Glutamatergic neuron (in vitro differentiated cells): Measurements from ENCODE around the gene CLEC16A. TPM values are rescaled to one million over a fixed set of nuclear protein-coding genes. Genes with fewer than 3 reads are reported as not detected.

Source experiments
- DNase-seq: peaks from one replicate; pipeline ENCODE4 v3.0.0; 2022
- H3K27ac Mint-ChIP-seq: one replicate; pipeline ENCODE4 v1.8.0; 2020; ENCODE audit warnings: mild to moderate bottlenecking, mixed read lengths, inconsistent platforms; ENCODE audit not compliant: unreplicated experiment
- H3K27me3 Mint-ChIP-seq: one replicate; pipeline ENCODE4 v1.8.0; 2020; ENCODE audit warnings: mild to moderate bottlenecking, moderate library complexity, mixed read lengths, inconsistent platforms; ENCODE audit not compliant: unreplicated experiment
- H3K36me3 Mint-ChIP-seq: one replicate; pipeline ENCODE4 v1.8.0; 2020; ENCODE audit warnings: mild to moderate bottlenecking, mixed read lengths, inconsistent platforms; ENCODE audit not compliant: unreplicated experiment
- H3K4me1 Mint-ChIP-seq: one replicate; pipeline ENCODE4 v1.8.0; 2020; ENCODE audit warnings: mild to moderate bottlenecking, low read depth, mixed read lengths, inconsistent platforms; ENCODE audit not compliant: unreplicated experiment
- H3K4me3 Mint-ChIP-seq: one replicate; pipeline ENCODE4 v1.8.0; 2020; ENCODE audit warnings: mild to moderate bottlenecking, mixed read lengths, inconsistent platforms; ENCODE audit not compliant: unreplicated experiment
- H3K9me3 Mint-ChIP-seq: one replicate; pipeline ENCODE4 v1.8.0; 2020; ENCODE audit warnings: mild to moderate bottlenecking, moderate library complexity, mixed read lengths, inconsistent platforms; ENCODE audit not compliant: unreplicated experiment
- CTCF ChIP-seq: fragments of 200-600 bp; sonication (generic); IDR thresholded peaks from one replicate; pipeline ENCODE4 v1.5.0; 2021; ENCODE audit not compliant: partially characterized antibody, unreplicated experiment
- total RNA-seq: library from RNA; stranded (reverse); fragmentation: NEBNext Ultra II Directional; extraction: Animal tissue kit (Norgen Biotek cat#: 25700); gene quantifications from one replicate; pipeline ENCODE4 v1.2.1, GENCODE V29; 2021; ENCODE audit not compliant: unreplicated experiment

CLEC16A gene
- total RNA-seq, 1 donor from 2014 or later, result 43.0 TPM

DNA sequence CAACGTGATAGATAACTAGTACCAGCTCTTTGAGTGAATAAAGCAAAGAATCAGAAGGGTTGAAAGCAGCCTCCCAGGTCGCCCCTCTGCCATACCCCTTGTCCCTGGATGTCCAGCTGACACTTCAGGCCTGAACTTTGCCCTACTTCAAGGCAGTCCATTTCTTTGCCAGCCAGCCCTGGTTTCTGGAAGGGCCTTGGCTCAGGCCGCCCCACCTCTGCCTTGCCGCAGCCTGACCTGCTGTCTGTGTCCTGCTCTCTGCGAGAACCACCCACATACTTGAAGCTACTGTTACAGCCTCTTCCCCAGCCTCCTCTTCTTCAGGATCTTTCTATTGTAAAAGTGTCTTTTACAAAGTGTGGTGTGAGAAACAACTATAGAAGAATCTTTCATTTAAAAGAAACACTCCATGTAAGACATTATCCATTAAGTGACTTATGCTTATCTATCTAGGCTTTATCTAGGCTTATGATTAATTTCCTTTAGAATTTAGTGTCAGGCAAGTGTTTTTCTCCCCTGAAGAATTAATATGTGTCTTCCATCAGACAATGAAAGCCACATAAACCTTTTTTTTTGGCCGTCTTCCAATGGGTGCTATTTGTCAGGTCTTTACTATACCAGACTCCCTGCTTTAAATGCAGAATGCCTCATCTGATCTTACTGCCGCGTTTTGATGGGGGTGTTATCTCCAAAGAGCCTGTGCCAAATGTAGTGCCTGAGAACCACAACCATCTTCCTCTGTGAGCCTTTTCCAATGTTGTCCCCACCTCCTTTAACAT, 177.7 kb downstream of the CLEC16A start:
- peaks cover 4% of the 10 kb centered on the region for H3K9me3 Mint-ChIP-seq
- no peak for DNase-seq
- H3K4me1 Mint-ChIP-seq, result no peaks in the 10 kb centered on the region
- TF ChIP-seq CTCF, result no peak
- no peak overlapping the region for H3K4me3 Mint-ChIP-seq
- peaks cover 6% of the 10 kb centered on the region for H3K36me3 Mint-ChIP-seq
- no peaks in the 10 kb centered on the region for H3K27me3 Mint-ChIP-seq
- H3K27ac Mint-ChIP-seq, result no peak overlapping the region

DNA sequence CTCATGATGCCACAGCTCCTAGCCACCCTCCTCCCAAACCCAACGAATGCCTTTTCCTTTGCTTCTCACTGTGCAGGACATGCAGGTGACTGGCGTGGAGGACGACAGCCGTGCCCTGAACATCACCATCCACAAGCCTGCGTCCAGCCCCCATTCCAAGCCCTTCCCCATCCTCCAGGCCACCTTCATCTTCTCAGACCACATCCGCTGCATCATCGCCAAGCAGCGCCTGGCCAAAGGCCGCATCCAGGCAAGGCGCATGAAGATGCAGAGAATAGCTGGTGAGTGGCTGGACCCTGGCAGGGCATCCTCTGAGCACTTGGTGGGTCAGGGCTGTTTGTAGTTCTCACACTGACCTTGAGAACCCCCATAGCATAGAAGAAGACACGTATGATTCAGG, 179.3 kb downstream of the CLEC16A start:
- no peak for DNase-seq
- Mint-ChIP-seq H3K4me3 (no peak overlapping the region), H3K27ac (no peak overlapping the region), H3K27me3 (no peaks in the 10 kb centered on the region), H3K36me3 (peaks cover 6% of the 10 kb centered on the region), H3K4me1 (no peaks in the 10 kb centered on the region), H3K9me3 (peaks cover 4% of the 10 kb centered on the region)
- no peak for TF ChIP-seq CTCF

GRCh38 chr16:11125936-11126335, 181.6 kb downstream of the CLEC16A start:
- DNase-seq, result no peak
- TF ChIP-seq CTCF, result no peak
- Mint-ChIP-seq H3K4me1 (peaks cover 2% of the 10 kb centered on the region), H3K9me3 (peaks cover 3% of the 10 kb centered on the region), H3K36me3 (peaks cover 6% of the 10 kb centered on the region), H3K4me3 (no peak overlapping the region), H3K27ac (no peak overlapping the region), H3K27me3 (no peaks in the 10 kb centered on the region)

DNA sequence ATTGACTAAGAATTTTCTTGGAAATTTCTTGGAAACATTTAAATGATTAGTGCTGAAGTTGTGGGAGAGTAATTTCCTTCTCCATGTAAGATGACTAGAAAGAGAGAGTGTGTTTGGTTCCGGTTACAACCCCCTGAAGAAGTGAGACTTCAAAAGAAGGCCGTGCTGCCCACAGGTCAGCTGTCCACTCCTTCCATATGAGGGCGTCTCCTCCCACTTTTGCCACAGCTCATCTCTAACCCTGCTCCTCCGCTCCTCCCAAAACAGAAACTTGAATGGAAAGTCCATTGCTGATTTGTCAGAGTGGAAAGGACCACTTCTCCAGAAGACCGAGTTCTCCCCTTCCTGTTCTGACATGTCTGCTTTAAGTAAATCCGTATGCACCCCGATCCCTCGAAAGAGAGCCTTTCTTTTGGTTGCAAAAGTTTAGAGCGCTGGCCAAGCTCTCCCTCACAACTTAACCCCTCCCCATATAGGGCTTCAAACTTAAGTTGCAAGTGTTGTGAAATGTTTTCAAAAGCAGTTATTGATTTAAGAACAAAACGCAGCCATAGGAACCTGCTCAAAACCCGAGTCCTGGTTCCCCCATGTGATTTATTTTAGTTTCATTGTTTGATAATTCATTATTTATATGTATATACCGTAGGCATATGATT, 182.2 kb downstream of the CLEC16A start:
- no peak overlapping the region for H3K4me3 Mint-ChIP-seq
- peaks cover 6% of the 10 kb centered on the region for H3K36me3 Mint-ChIP-seq
- H3K4me1 Mint-ChIP-seq, result peaks cover 2% of the 10 kb centered on the region
- TF ChIP-seq CTCF, result no peak
- H3K27ac Mint-ChIP-seq, result no peak overlapping the region
- no peaks in the 10 kb centered on the region for H3K27me3 Mint-ChIP-seq
- peaks cover 3% of the 10 kb centered on the region for H3K9me3 Mint-ChIP-seq
- no peak for DNase-seq

GRCh38 chr16:11127610-11128195, 183.3 kb downstream of the CLEC16A start:
- peaks cover 3% of the 10 kb centered on the region for H3K4me1 Mint-ChIP-seq
- H3K27ac Mint-ChIP-seq, result no peak overlapping the region
- peaks cover 2% of the 10 kb centered on the region for H3K27me3 Mint-ChIP-seq
- peaks cover 3% of the 10 kb centered on the region for H3K9me3 Mint-ChIP-seq
- TF ChIP-seq CTCF, result no peak
- no peak overlapping the region for H3K4me3 Mint-ChIP-seq
- DNase-seq, result no peak
- H3K36me3 Mint-ChIP-seq, result peaks cover 6% of the 10 kb centered on the region
